Measurements from ENCODE around the gene TMEM258. TPM values are rescaled to one million over a fixed set of nuclear protein-coding genes. Genes with fewer than 3 reads are reported as not detected.

TMEM258 gene
- total RNA-seq, 3 donors from 2014 or later (not counting 1 experiment from before 2014, with no cell fraction given), result 64.4 to 69.3 (median 66.1) TPM

- Histone ChIP-seq H3K9me3 (ENCODE audit: control insufficient read depth, insufficient read depth, low read length) (no peaks in the 10 kb centered on the region), H3K36me3 (ENCODE audit: control insufficient read depth, insufficient read depth, low read length) (no peaks in the 10 kb centered on the region), H3K27ac (ENCODE audit: low read length) (no peak overlapping the region), H3K4me3 (ENCODE audit: low read length) (no peak overlapping the region), H3K4me1 (ENCODE audit: control insufficient read depth, insufficient read depth, low read length) (peaks cover 28% of the 10 kb centered on the region), H3K27me3 (ENCODE audit: control insufficient read depth, insufficient read depth, low read length) (no peaks in the 10 kb centered on the region)
- intact Hi-C loops (cut with micrococcal nuclease), result no loop called here
- ATAC-seq, result no peak
- 85% methylated on average over 15 of the region's 15 CpGs for WGBS (ENCODE audit: insufficient coverage)
- no peak for TF ChIP-seq CTCF (IDR thresholded peaks at IDR 0.05)
- Mint-ChIP-seq H3K4me1 (peaks cover 11 to 20% of the 10 kb centered on the region in 2 donors), H3K27ac (no peak overlapping the region), H3K4me3 (no peak overlapping the region), H3K36me3 (no peaks in the 10 kb centered on the region), H3K27me3 (ENCODE audit: low read depth in 2 of 2) (no peaks in the 10 kb centered on the region), H3K9me3 (no peaks in the 10 kb centered on the region)
- no peak for DNase-seq
These were observed 21.1 kb downstream of the TMEM258 start for GRCh38 chr11:61771195-61771894.

GRCh38 chr11:61769946-61770683, 22.3 kb downstream of the TMEM258 start:
- Mint-ChIP-seq H3K9me3 (no peaks in the 10 kb centered on the region), H3K27ac (no peak overlapping the region), H3K27me3 (ENCODE audit: low read depth in 2 of 2) (no peaks in the 10 kb centered on the region), H3K4me1 (peaks cover 0 to 7% of the 10 kb centered on the region in 2 donors), H3K36me3 (no peaks in the 10 kb centered on the region), H3K4me3 (no peak overlapping the region)
- no peaks in the 10 kb centered on the region for H3K9me3 ChIP-seq (ENCODE audit: control insufficient read depth, insufficient read depth, low read length)
- H3K4me3 ChIP-seq (ENCODE audit: low read length), result no peak overlapping the region
- ATAC-seq (no peak), DNase-seq (no peak)
- H3K27me3 ChIP-seq (ENCODE audit: control insufficient read depth, insufficient read depth, low read length), result no peaks in the 10 kb centered on the region
- 93% methylated on average over 18 of the region's 20 CpGs for WGBS (ENCODE audit: insufficient coverage)
- no peak for TF ChIP-seq CTCF (IDR thresholded peaks at IDR 0.05)
- no peak overlapping the region for H3K27ac ChIP-seq (ENCODE audit: low read length)
- peaks cover 16% of the 10 kb centered on the region for H3K4me1 ChIP-seq (ENCODE audit: control insufficient read depth, insufficient read depth, low read length)
- no peaks in the 10 kb centered on the region for H3K36me3 ChIP-seq (ENCODE audit: control insufficient read depth, insufficient read depth, low read length)
- intact Hi-C loops (cut with micrococcal nuclease), result no loop called here

GRCh38 chr11:61769169-61769920, 23.1 kb downstream of the TMEM258 start:
- H3K4me3 Mint-ChIP-seq, result no peak overlapping the region
- WGBS (ENCODE audit: insufficient coverage), result 96% methylated on average over 33 of the region's 33 CpGs
- no peak for ATAC-seq

More at GRCh38 chr11:61769169-61769920, 23.1 kb downstream of the TMEM258 start:
- H3K27ac ChIP-seq (ENCODE audit: low read length), result no peak overlapping the region
- Mint-ChIP-seq H3K36me3 (no peaks in the 10 kb centered on the region), H3K27ac (no peak overlapping the region), H3K27me3 (ENCODE audit: low read depth in 2 of 2) (no peaks in the 10 kb centered on the region), H3K9me3 (no peaks in the 10 kb centered on the region), H3K4me1 (no peaks in the 10 kb centered on the region)
- peaks cover 12% of the 10 kb centered on the region for H3K4me1 ChIP-seq (ENCODE audit: control insufficient read depth, insufficient read depth, low read length)
- no peak overlapping the region for H3K4me3 ChIP-seq (ENCODE audit: low read length)
- no peak for TF ChIP-seq CTCF (IDR thresholded peaks at IDR 0.05)
- DNase-seq, result no peak
- intact Hi-C loops (cut with micrococcal nuclease), result no loop called here
- no peaks in the 10 kb centered on the region for H3K36me3 ChIP-seq (ENCODE audit: control insufficient read depth, insufficient read depth, low read length)
- no peaks in the 10 kb centered on the region for H3K27me3 ChIP-seq (ENCODE audit: control insufficient read depth, insufficient read depth, low read length)
- H3K9me3 ChIP-seq (ENCODE audit: control insufficient read depth, insufficient read depth, low read length), result no peaks in the 10 kb centered on the region
